Stimulated activated CD4-positive, alpha-beta T cell treated with anti-CD3 and anti-CD28 coated beads, Interleukin-1b, Interleukin-23, amount 100 ng/mL, for 24 hours (primary cell): ENCODE measurements around the gene DMC1.
"Not testable (repeated sequence)": the region's sequence is repeated elsewhere in the genome, so short reads cannot be mapped to it uniquely, and the experiment has no call there.

Experiments
- DNase-seq, 4 experiments: peaks; one replicate each; pipeline ENCODE4 v3.0.0-alpha.2; 2020; ENCODE audit warnings: low read depth in 4 of 4, low spot score in 1 of 4

DMC1 gene, protein sequence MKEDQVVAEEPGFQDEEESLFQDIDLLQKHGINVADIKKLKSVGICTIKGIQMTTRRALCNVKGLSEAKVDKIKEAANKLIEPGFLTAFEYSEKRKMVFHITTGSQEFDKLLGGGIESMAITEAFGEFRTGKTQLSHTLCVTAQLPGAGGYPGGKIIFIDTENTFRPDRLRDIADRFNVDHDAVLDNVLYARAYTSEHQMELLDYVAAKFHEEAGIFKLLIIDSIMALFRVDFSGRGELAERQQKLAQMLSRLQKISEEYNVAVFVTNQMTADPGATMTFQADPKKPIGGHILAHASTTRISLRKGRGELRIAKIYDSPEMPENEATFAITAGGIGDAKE

DNA sequence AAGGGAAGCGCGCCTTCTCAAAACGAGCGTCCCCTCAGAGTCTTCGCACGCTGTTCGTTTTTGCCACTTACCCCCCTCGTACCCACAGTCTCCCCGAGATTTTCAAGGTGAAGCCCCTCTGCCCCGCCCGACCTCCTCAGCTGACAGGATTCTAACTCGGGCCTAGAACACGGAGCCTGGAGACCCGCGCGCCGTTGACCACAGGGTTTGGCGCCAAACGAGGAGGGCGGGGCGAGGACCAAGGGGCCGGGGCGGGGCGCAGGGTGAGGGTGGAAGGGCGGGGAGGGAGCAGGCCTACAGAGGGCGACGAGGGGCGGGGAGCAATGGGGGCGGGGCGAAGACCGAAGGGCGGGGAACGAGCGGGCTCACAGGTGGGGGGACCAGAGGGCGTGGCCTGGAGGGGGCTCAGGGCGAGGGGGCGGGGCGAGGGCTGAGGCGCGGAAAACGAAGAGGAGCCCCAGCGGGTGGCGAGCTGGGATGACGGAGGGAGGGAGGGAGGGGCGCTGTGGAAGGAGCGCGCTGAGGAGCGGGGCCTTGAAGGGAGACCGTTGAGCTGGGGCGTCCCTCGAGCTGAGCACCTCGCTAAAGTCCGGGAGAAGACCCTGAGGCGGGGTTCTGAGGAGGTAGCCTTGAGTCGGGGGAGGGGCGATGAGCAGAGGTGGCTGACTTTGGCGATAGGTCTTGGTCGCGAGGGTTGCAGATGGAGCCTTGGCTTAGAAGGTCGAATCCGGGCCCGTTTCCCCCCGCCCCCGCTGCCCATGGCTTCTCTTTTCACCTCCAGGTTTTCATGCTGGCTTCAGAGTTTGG lies at the start of gene DMC1:
TSS of gene DMC1 (minus strand) at position 212 of the 807 bp plus-strand sequence. CDS start 1,927 bp downstream, outside the sequence.
- peak; percentile 92 to 99 (median 98) for DNase-seq

DNA sequence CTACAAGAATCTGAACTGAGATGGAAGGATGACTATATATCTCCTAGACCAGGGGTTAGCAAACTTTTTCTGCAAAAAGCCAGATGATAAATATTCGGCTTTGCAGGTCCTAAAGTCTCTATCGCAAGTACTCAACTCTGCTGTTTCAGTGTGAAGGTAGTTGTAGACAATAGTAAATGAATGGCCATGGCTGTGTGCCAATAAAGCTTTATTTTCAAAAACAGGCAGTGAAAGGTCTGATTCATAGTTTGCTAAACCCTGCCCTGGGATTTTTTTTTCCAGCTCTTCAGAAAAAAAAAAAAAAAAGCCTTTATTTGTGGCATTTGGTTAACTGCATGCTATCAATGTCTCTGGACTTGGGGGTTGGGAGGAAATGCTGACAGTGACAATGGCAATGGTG lies 48.7 kb upstream of the DMC1 start:
- DNase-seq, result no peak

DNA sequence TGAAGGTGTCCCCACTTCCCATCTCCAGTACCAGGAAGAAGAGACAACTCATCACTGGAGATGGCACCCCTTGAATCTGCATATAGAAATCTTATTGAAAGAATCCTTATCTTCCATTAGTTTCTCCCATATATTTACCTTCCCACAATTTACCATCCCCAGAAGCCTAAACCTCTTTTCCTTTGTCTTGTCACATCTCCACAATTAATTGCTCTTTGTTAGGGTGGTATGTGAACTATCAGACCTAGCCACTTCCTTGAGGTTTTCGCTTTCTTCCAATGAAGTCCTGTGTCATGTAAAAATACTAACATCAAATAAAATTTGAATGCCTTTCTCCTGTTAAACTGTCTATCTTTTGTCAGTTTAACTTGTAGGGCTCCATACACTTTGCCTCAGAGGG lies 48.3 kb upstream of the DMC1 start:
- DNase-seq, result no peak

DNA sequence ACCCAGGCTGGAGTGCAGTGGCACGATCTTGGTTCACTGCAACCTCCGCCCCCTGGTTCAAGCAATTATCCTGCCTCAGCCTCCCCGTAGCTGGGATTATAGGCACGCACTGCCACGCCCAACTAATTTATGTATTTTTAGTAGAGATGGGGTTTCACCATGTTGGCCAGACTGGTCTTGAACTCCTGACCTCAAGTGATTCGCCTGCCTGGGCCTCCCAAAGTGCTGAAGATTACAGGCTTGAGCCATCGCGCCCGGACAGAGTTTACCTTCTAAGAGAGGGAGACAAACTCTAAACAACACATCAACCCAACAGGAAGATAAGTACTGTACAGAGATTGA lies 45.1 kb upstream of the DMC1 start:
- not testable (repeated sequence) for DNase-seq

DNA sequence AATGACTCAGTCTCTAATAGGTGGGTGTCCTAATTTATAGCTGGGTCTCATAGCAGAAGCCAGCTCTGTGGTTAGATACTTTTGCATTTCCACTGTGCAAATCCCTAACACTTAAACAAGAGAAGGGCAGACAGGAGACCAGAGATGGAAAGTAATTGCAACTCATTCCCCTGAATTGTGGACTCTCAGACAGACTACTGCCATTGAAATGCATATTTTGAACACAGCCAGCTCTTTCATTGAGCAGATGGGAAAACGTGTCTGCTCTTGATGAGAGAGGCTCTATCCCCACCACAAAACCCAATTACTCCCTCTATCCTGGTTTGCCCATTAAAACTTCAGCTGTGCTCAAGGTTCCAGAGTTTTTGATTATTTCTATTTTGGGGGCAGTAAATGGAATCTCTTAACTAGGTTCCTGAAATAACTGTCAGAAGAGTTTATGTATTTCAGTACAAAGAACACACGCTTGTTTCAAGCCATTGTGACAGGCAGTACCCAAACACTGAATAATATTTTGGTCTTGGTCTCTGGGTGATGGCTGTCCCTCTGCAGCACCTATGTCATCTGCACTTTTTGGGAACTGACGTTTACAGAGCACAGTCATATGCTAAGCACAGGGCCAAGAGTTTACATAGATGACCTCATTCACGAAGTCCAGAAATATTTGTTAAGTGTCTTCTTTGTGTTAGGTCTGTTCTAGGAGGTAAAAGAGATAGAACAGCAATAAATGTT lies 44.5 kb upstream of the DMC1 start:
- DNase-seq, result no peak

DNA sequence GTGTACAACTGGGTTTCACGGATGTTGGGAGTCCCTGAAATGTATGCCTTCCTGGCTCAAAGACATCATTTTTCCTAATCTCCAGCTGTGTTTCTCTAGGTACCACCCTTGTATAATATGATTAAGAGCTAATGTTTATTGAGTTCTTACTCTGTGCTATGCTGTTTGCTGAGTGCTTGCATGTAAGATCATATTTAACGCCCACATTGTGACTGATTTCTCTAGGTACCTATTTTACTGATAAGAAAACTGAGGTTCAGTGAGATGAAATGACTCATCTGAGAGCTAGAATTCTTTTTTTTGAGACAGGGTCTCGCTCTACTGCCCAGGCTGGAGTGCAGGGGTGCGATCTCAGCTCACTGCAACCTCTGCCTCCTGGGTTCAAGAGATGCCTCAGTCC lies 43.6 kb upstream of the DMC1 start:
- no peak for DNase-seq

DNA sequence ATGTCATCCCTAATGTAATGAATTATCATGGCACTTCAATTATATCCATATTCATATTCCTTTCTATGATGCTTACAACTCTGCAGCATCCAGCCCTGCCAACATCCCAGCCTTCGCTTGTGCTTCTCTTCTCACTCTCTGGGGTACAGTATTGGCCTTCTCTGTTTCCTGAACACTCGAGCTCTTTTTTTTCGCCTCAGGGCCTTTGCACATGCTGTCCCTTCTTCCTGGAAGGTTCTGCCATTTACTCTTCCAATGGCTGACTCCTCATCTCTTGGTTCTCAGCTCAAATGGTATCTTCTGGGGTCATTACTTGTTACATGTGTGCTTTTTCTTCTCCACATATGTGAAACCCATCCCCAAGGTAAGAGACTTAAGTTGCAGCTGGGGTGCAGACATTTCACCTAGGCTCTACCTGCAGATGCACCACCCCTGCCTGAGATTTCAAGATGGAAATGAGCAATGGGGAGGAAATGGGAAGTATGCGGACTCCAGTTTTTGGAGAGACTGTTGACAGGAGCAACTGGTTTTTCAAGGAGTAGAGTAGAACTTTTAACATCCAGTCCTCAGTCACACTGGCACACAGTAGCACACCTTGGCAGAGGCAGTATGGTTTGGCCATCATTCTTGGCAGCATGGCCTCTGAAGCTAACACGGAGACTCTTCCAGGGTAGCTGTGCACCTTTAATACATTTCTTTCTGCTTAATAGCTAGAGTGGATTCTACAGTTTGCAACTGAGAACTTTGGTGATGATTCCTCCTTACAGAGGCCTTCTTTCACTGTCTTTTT lies 42.4 kb upstream of the DMC1 start:
- DNase-seq, result no peak

DNA sequence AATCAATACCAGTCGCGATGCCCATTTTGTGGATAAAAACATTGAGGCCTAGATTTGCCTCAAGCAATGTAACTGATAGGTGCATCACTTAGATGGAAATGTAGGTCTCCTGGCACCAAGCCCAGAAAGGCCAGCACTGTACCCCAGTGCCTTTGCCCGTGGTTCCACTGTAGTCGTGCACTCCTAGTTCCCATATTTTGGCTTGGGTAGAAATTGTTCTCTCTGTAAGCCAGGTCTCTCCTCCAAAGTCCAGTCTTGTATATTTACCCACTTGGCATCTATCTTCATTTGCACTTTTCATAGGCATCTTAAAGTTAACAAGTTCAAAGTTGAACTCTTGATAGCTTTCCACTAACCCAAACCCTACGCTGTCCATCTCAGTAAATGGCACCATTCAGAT lies 41.6 kb upstream of the DMC1 start:
- no peak for DNase-seq

DNA sequence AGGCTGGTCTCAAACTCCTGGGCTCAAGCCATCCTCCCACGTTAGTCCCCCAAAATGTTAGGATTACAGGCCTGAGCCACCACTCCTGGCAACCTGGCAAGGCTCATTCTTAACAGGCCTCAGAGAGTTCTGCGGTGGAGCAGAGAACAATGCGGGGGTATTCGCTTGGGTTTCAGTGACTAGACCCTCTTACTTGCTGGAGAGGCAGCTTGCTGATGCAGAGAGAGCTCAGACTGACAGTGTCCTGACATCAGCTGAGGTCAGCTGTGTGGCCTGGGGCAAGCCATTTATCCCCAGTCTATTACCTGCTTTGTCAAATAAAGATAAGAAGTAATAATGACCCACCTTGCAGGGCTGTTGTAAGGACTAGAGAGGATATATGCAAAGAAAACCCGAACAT lies 40.3 kb upstream of the DMC1 start:
- no peak for DNase-seq

DNA sequence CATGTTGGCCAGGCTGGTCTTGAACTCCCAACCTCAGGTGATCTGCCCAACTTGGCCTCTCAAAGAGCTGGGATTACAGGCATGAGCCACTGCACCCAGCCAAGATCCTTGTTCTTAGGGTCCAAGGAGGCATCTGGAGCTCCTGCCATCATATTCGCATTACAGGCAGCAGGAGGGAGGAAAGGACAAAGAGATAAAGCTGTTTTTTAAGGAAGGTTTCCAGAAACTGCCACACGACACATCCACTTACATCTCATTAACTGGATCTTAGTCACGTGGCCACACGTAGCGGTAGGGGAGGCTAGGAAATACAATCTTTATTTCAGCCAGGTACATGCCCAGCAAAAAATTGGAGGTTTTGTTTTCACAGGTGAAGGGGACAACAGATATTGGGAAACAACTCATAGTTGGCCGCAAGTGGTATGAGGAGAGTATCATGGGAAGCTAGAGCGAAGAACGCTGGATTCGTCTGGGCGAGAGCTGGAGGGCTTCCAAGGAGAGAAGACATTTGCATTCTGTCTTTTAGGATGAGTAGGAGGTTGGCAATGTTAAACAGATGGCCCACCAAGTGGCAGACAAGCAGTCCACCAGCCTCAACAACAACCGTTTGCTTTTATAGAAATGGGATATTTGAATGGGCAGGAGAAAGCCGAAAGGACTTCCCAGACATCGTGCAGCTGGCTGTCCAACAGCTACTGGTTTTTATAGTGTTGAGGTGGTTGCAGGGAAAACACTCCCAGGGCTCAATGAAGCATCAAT lies 39.2 kb upstream of the DMC1 start:
- DNase-seq, result no peak

DNA sequence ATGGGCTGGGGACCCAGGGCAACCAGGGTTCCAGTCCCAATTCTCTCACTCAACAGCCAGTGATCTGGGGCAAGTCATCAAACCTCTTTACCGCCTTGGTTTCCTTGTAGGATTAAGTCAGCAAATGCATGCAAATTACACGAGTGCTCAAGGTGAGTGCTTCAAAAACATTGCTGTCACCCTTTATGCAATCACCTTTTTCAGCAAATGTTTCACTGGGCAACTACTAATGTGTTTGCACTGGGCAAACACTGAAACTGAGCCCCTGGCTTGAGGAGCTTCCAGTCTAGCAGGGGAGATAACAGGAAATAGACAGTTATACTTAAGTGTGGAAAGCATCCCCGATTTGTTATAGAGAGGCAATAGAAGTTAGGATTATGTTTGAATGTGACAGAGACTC lies 37.7 kb upstream of the DMC1 start:
- DNase-seq, result no peak

DNA sequence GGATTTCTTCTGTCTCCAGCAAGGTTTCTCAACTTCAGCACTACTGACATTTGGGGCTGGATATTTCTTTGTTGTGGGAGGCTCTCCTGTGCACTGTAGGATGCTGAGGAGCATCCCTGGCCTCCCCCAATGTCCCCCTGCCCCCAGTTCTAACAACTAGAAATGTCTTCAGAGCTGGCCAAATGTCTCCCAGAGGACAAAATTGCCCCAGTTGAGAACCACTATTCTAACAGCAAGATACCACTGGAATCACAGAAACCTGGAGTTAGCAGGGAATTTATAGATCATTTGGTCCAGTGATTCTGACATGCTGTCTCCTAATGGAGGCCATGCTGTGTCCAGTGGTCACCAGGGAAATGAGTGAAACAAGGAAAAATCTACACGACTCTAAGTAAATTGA lies 32.2 kb upstream of the DMC1 start:
- no peak for DNase-seq

DNA sequence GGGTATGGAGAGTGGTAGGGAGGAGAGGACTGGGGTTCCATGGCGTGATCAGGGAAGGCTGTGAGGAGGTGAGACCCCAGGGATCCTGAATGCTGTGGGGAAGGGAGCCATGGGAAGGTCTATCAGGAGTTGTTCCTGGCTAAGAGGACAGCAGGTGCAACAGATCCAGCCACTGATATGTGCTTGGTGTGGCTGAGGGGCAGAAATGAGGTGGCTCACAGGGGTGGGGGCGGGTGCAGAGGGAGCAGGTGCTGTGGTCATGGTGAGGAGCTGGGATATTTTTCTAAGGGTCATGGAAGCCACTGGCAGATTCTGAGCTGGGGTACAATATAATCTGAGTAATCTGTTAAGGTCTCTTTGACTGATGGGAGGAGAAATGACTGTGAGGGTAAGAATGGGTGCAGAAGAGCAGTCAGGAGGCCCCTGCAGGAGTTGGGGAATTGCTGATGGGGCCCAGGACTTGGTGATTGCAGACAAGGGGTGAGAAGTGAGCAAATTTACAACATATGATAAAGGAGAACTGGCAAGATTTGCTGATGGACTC lies 31.3 kb upstream of the DMC1 start:
- DNase-seq, result no peak

DNA sequence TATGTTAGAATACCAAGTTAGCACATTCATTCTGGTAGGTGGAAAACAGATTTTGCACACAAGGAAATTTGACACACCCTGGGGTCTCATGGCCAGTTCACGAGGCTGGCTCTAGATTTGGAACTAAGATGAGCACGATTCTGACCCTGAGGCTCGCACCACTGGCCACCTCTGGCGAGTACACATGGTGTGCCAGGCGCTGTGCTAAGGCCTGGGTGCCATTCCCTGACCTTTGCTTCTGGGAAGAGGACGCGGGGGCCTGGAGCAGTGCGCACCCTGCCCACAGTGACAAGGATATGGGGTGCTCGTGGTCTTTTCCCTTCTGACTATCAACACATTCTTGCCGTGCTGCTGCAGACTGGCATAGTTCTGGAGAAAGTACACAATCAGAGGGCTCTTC lies 29.5 kb upstream of the DMC1 start:
- DNase-seq, result no peak

DNA sequence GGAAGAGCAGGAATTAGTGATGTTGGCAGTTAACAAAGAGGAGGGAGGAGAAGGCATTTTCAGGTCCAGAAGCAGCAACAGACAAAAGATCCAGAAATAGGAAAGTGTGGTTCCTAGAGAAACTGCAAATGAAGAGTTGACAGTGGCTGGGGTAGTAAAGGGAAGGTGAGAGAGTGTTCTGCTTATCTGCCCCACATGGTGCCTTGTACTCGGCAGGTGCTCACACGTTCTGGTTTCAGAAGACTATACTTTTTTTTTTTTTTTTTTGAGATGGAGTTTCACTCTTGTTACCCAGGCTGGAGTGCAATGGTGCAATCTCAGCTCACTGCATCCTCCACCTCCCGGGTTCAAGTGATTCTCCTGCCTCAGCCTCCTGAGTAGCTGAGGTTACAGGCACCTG lies 12.9 kb upstream of the DMC1 start:
- DNase-seq, result not testable (repeated sequence)

DNA sequence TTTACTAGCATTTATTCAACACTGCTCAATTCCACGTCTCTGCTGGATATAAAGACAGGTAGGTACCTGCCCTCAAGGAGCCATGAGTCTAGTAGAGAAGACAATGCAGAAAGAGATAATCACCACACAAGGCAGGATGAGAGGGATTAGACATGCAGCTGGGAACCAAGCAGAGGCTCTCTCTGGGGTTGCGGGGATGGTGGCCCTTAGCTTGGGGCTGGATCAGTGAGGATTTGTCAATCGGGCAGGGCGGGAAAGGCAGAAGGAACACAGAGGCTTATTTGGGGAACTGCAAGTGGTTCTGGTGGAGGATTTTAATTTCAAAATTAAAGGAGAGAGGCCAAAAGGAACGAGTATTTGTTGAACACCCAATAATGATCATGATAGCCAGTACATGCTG lies 8.5 kb upstream of the DMC1 start:
- DNase-seq, result no peak

DNA sequence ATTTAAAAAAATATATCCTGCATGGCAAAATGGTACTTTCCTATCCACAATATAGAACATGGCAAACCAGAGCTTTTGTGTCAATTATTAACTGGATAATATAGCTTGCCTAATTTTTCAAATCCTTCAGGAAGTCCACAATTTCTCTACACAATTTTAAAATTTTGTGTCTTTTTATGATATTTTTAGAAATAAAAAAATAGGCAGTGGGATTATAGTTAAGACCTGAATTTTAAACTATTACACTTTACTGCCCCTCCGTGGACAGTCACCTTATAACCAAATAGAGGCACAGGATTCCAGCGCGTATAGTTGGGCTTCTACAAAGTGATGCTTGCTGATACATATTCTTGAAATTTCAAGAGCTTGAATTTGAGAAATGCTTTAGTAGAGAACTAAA lies 2.1 kb upstream of the DMC1 start:
- peak in 1 of 4 experiments; percentile 6 for DNase-seq

DNA sequence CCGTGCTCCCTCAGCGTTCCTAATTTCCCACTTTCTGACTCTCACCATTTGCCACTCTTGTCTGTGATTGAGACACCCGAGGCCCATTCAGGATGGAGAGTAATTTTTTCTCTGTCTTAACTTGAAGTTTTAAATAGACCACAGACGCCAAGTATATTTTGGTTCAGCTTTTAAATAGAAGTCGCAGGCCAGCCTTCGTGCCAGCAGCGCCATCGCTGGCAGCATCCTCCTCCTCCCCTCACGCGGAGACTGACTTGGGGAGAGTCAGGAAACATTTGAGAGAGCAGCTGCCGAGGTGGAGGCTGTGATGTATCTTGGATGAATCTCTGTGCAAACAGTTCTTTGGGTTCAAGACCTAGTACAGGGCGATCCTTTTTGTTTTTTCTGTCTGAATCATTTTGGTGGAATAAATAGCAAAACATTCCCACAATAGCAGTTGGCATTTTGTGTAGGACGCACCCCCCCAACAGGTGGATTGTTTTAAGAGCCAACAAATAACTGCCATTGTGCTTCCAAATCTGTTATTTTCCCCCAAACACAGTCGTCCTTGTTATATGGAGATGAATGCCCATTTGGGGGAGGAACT lies 889 bp upstream of the DMC1 start:
- DNase-seq, result peak in 3 of 4 experiments; percentile 2 to 13 (median 10)

DNA sequence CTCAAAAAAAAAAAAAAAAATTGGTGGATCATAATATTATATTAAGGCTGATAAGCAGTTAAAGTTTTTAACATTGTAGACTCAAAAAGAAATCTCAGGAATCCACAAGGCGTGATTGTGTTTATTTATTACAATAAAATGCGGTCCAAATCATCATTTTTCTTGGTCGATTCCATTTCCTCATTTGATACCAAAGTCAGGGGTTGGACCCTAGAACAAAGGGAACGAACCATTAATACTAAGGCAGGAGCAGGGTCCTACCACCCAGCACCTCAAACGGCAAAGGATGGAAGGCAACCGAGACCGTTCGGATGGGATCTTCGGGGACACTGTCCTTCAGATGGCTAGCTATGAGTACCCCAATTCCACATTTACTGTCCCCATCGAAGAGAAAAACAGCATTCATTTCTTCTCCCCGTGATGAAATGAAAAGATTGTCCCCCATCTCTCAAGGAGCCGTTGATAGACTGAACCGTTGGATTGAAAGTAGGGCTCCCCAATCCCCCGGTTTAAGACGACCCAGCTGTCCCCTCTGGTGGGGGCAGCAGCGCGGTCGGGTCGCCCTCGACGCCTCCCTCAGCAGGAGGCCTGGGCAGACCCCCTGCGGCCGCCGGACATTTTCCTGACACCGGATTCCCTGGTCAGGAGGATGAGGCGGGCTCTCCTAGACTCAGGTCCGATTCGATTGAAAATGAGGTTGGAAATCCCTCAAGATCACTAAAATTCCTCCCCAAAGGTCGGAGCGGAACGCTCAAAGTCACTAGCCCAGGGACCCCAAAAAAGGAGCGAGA lies 607 bp downstream of the DMC1 start:
- no peak for DNase-seq
